H1 (cell line): Measurements from ENCODE around the gene GRK5.

ENCODE experiments used
- CEBPB ChIP-seq: IDR thresholded peaks from 2 replicates; pipeline ENCODE4 v1.6.1; 2012; ENCODE audit warnings: low read depth, low read length
- KDM5A ChIP-seq: fragments of 200-600 bp; IDR thresholded peaks from 2 replicates; pipeline ENCODE4 v1.7.1; 2012; ENCODE audit warnings: mild to moderate bottlenecking, low read length, inconsistent platforms, mixed read lengths
- NRF1 ChIP-seq: IDR thresholded peaks from 2 replicates; pipeline ENCODE4 v1.6.1; 2011; ENCODE audit warnings: mild to moderate bottlenecking, low read depth, low read length, improper control_type of control experiment
- TAF1 ChIP-seq: IDR thresholded peaks from 2 replicates; pipeline ENCODE4 v1.6.1; 2011; ENCODE audit warnings: mild to moderate bottlenecking, low read depth, low read length
- TBP ChIP-seq: IDR thresholded peaks from 2 replicates; pipeline ENCODE4 v1.6.1; 2011; ENCODE audit warnings: low read depth, low read length, improper control_type of control experiment
- TF ChIP-seq, protein P1 (sequence below), 3 experiments: IDR thresholded peaks; 1 replicate in 2 of 3; 2 replicates in 1 of 3; pipeline versions ENCODE4 v1.5.1 to v1.6.1; 2011; ENCODE audit warnings: low read length in 3 of 3, mild to moderate bottlenecking in 3 of 3, inconsistent platforms in 2 of 3, low read depth in 1 of 3, moderate library complexity in 1 of 3; ENCODE audit not compliant: insufficient read depth in 1 of 3; ENCODE audit errors: control extremely low read depth in 1 of 3
- TF ChIP-seq, protein P2 (sequence below): IDR thresholded peaks from 2 replicates; pipeline ENCODE4 v1.6.1; 2012; ENCODE audit warnings: inconsistent platforms

DNA sequence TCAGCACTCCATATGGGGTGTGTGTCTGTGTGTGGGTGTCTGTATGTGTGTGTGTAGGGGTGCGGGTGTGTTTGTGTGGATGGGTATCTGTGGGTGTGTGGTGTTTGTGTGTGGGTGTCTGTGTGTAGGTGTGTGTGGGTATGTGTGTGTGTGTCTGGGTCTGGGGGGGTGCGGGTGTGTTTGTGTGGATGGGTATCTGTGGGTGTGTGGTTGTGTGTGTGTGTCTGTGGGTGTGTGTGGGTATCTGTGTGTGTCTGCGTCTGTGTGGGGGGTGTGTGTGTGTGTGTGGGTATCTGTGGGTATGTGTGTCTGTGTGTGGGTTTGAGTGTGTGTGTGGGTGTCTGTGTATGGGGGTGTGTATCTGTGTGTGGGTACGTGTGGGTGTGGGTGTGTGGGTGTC lies 186.5 kb downstream of the GRK5 start:
- TF ChIP-seq TBP (no peak), KDM5A (no peak), CEBPB (no peak), TAF1 (no peak), NRF1 (no peak)
- TF ChIP-seq, protein P1, sequence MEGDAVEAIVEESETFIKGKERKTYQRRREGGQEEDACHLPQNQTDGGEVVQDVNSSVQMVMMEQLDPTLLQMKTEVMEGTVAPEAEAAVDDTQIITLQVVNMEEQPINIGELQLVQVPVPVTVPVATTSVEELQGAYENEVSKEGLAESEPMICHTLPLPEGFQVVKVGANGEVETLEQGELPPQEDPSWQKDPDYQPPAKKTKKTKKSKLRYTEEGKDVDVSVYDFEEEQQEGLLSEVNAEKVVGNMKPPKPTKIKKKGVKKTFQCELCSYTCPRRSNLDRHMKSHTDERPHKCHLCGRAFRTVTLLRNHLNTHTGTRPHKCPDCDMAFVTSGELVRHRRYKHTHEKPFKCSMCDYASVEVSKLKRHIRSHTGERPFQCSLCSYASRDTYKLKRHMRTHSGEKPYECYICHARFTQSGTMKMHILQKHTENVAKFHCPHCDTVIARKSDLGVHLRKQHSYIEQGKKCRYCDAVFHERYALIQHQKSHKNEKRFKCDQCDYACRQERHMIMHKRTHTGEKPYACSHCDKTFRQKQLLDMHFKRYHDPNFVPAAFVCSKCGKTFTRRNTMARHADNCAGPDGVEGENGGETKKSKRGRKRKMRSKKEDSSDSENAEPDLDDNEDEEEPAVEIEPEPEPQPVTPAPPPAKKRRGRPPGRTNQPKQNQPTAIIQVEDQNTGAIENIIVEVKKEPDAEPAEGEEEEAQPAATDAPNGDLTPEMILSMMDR (IDR thresholded peaks at IDR 0.05; ENCODE audit: control extremely low read depth in 1 of 3, insufficient read depth in 1 of 3, low read depth in 1 of 3, low read length in 3 of 3) = no peak
- TF ChIP-seq, protein P2, sequence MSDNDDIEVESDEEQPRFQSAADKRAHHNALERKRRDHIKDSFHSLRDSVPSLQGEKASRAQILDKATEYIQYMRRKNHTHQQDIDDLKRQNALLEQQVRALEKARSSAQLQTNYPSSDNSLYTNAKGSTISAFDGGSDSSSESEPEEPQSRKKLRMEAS = no peak
